HCT116 (cell line): ENCODE results near the gene SYTL2. TPM values are rescaled to one million over a fixed set of nuclear protein-coding genes. Genes with fewer than 3 reads are reported as not detected.

Experiments
- ATAC-seq: fragments of 200-7000 bp; cut with Tn5 transposase; 2 replicates; pipeline ENCODE4 v1.9.1; 2020; ENCODE audit warnings: mild to moderate bottlenecking, moderate library complexity
- BruUV-seq: library from RNA; stranded (reverse); fragments of 400-500 nt; replicated peaks from 2 replicates; lab custom pipeline; 2021; lab: Mats Ljungman, UMichigan
- CTCF ChIA-PET: fragments of 300-600 bp; sonication (Branson Sonifier 250); formaldehyde crosslinking; loops from one replicate; lab custom pipeline; 2021; ENCODE audit warnings: antibody characterized with exemption; lab: Charles Lee
- POLR2A ChIA-PET: fragments of 300-600, 350-600 bp; sonication (Branson Sonifier 250); formaldehyde crosslinking; loops from one replicate; lab custom pipeline; 2021; ENCODE audit warnings: antibody characterized with exemption; lab: Charles Lee
- RAD21 ChIA-PET, 2 experiments: fragments of 300-600 bp; sonication (Branson Sonifier 250); formaldehyde crosslinking; loops; one replicate each; lab custom pipeline; 2023; ENCODE audit warnings: low total read pairs in 2 of 2; ENCODE audit not compliant: uncharacterized antibody in 2 of 2, unreplicated experiment in 2 of 2, low non-redundant PET in 1 of 2; lab: Charles Lee
- DNase-seq: peaks from one replicate; pipeline ENCODE4 v3.0.0-alpha.2; 2010; ENCODE audit warnings: low read depth, low spot score
- H2AFZ ChIP-seq: fragments of 200-600 bp; shearing (Covaris generic), sonication (generic); 2 replicates; pipeline ENCODE4 v1.6.1; 2017; ENCODE audit warnings: low read depth, mixed run types, mixed read lengths, antibody characterized with exemption, low read length; ENCODE audit not compliant: poor library complexity, severe bottlenecking
- H3K27ac ChIP-seq: 2 replicates; pipeline ENCODE4 v1.5.1; 2012; ENCODE audit warnings: low read depth, low read length
- H3K27me3 ChIP-seq: fragments of 200-600 bp; sonication (generic); 2 replicates; pipeline ENCODE4 v1.6.1; 2016; ENCODE audit warnings: mixed run types, low read length, mixed read lengths; ENCODE audit not compliant: insufficient read depth
- H3K36me3 ChIP-seq, 2 experiments: fragments of 200-500 bp in 1 of 2; fragments of 200-600 bp in 1 of 2; sonication (Bioruptor generic) in 1 of 2; sonication (generic) in 1 of 2; 2 replicates each; pipeline versions ENCODE4 v1.5.1 to v1.6.1; 2014 to 2016; ENCODE audit warnings: low read length in 2 of 2, inconsistent platforms in 1 of 2, mixed read lengths in 1 of 2, mixed run types in 1 of 2; ENCODE audit not compliant: insufficient read depth in 2 of 2, control insufficient read depth in 1 of 2
- H3K4me1 ChIP-seq, 2 experiments: fragments of 200-600 bp in 1 of 2; sonication (generic) in 1 of 2; 2 replicates each; pipeline versions ENCODE4 v1.5.1 to v1.6.1; 2012 to 2017; ENCODE audit warnings: low read length in 2 of 2, inconsistent platforms in 1 of 2, mild to moderate bottlenecking in 1 of 2, mixed read lengths in 1 of 2, mixed run types in 1 of 2, moderate library complexity in 1 of 2; ENCODE audit not compliant: insufficient read depth in 2 of 2, control insufficient read depth in 1 of 2
- H3K4me2 ChIP-seq: fragments of 200-600 bp; sonication (generic); 2 replicates; pipeline ENCODE4 v1.6.1; 2017; ENCODE audit warnings: mixed run types, low read length, mixed read lengths
- H3K4me3 ChIP-seq, 2 experiments: fragments of 200-600 bp in 1 of 2; sonication (generic) in 1 of 2; replicated peaks in 1 of 2; 2 replicates each; pipeline ENCODE4 v1.5.1; 2011 to 2016; ENCODE audit warnings: low read length in 2 of 2, control low read depth in 1 of 2, low read depth in 1 of 2, mild to moderate bottlenecking in 1 of 2, mixed read lengths in 1 of 2, mixed run types in 1 of 2
- H3K79me2 ChIP-seq: fragments of 200-600 bp; sonication (generic); 2 replicates; pipeline ENCODE4 v1.6.1; 2017; ENCODE audit warnings: mild to moderate bottlenecking, mixed run types, low read length, moderate library complexity, mixed read lengths; ENCODE audit not compliant: insufficient read depth
- H3K9ac ChIP-seq: fragments of 200-600 bp; sonication (generic); 2 replicates; pipeline ENCODE4 v1.6.1; 2016; ENCODE audit warnings: low read length, mixed read lengths
- H3K9me2 ChIP-seq: fragments of 200-600 bp; sonication (generic), shearing (Covaris generic); 2 replicates; pipeline ENCODE4 v1.6.1; 2017; ENCODE audit warnings: mixed run types, mild to moderate bottlenecking, moderate library complexity; ENCODE audit not compliant: insufficient read depth
- H3K9me3 ChIP-seq, 2 experiments: fragments of 200-500 bp in 1 of 2; fragments of 200-600 bp in 1 of 2; sonication (Bioruptor generic) in 1 of 2; sonication (generic) in 1 of 2; 2 replicates each; pipeline ENCODE4 v1.6.1; 2014 to 2017; ENCODE audit warnings: low read length in 2 of 2, mixed read lengths in 2 of 2, inconsistent platforms in 1 of 2, low read depth in 1 of 2, mild to moderate bottlenecking in 1 of 2, mixed run types in 1 of 2, moderate library complexity in 1 of 2; ENCODE audit not compliant: control insufficient read depth in 1 of 2, insufficient read depth in 1 of 2
- H4K20me1 ChIP-seq: fragments of 200-600 bp; sonication (generic), shearing (Covaris generic); 2 replicates; pipeline ENCODE4 v1.6.1; 2017; ENCODE audit warnings: mixed run types, mild to moderate bottlenecking, moderate library complexity; ENCODE audit not compliant: insufficient read depth
- CBX3 ChIP-seq: IDR thresholded peaks from 2 replicates; pipeline ENCODE4 v1.6.1; 2012; ENCODE audit warnings: low read depth
- CEBPB ChIP-seq: IDR thresholded peaks from 2 replicates; pipeline ENCODE4 v1.6.1; 2012; ENCODE audit warnings: low read depth
- EGR1 ChIP-seq: IDR thresholded peaks from 2 replicates; pipeline ENCODE4 v1.6.1; 2012; ENCODE audit warnings: low read depth
- ELF1 ChIP-seq: IDR thresholded peaks from 2 replicates; pipeline ENCODE4 v1.6.1; 2012; ENCODE audit warnings: low read depth, borderline replicate concordance
- EZH2phosphoT487 ChIP-seq: fragments of 200-600 bp; IDR thresholded peaks from 2 replicates; pipeline ENCODE4 v1.6.1; 2018; ENCODE audit warnings: antibody characterized with exemption, borderline replicate concordance
- POLR2A ChIP-seq: IDR thresholded peaks from 2 replicates; pipeline ENCODE4 v1.7.0; 2011; ENCODE audit warnings: borderline replicate concordance; ENCODE audit not compliant: insufficient read depth, insufficient read length; ENCODE audit errors: extremely low read depth
- POLR2AphosphoS5 ChIP-seq: IDR thresholded peaks from 2 replicates; pipeline ENCODE4 v1.6.1; 2011; ENCODE audit warnings: mild to moderate bottlenecking, low read depth, low read length, moderate library complexity
- RAD21 ChIP-seq: IDR thresholded peaks from 2 replicates; pipeline ENCODE4 v1.6.1; 2012; ENCODE audit warnings: low read depth, mild to moderate bottlenecking
- SIN3A ChIP-seq: IDR thresholded peaks from 2 replicates; pipeline ENCODE4 v1.6.1; 2012; ENCODE audit warnings: low read depth
- SP1 ChIP-seq: IDR thresholded peaks from 2 replicates; pipeline ENCODE4 v1.6.1; 2012; ENCODE audit warnings: low read depth
- SRF ChIP-seq: IDR thresholded peaks from 2 replicates; pipeline ENCODE4 v1.6.1; 2012; ENCODE audit warnings: low read depth
- YY1 ChIP-seq: IDR thresholded peaks from 2 replicates; pipeline ENCODE4 v1.6.1; 2011; ENCODE audit warnings: low read length, low read depth, moderate library complexity, mild to moderate bottlenecking; ENCODE audit not compliant: insufficient replicate concordance; ENCODE audit errors: extremely low read depth
- intact Hi-C: fragments of 100-400 bp; cut with micrococcal nuclease; formaldehyde crosslinking; loops from 2 replicates; pipeline ENCODE4 v1.10.0; 2022
- total RNA-seq: library from RNA; stranded (reverse); gene quantifications from one replicate; pipeline ENCODE4 v1.2.1, GENCODE V29; 2021; ENCODE audit not compliant: unreplicated experiment
- TF ChIP-seq, protein P1 (sequence below): IDR thresholded peaks from 2 replicates; pipeline ENCODE4 v1.6.1; 2012
- TF ChIP-seq, protein P2 (sequence below): IDR thresholded peaks from 2 replicates; pipeline ENCODE4 v1.6.1; 2011; ENCODE audit warnings: mild to moderate bottlenecking, low read length, moderate library complexity; ENCODE audit not compliant: insufficient replicate concordance; ENCODE audit errors: extremely low read depth
- TF ChIP-seq, protein P3 (sequence below): IDR thresholded peaks from 2 replicates; pipeline ENCODE4 v1.6.1; 2012

The SYTL2 gene
- total RNA-seq, 1 experiment from 2014 or later: 12.6 TPM

DNA sequence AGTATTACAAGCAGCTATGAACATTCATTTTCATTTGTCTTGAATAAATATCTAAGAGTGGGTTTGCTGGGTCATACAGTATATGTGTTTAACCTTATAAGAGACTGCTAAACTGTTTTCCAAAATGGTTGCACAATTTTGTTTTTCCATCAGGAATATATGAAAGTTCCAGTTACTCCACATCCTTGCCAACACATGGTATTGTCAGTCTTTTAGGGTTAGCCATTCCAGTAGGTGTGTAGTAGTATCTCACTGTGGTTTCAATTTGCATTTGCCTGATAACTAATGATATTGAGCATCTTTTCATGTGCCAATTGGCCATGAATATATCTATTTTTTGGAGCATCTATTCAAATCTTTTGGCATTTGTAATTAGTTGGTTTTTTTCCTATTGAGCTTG is 36.5 kb upstream of the SYTL2 start:
- POLR2A ChIA-PET: no interaction called here
- intact Hi-C loops: no loop called here
- CTCF ChIA-PET: no interaction called here

DNA sequence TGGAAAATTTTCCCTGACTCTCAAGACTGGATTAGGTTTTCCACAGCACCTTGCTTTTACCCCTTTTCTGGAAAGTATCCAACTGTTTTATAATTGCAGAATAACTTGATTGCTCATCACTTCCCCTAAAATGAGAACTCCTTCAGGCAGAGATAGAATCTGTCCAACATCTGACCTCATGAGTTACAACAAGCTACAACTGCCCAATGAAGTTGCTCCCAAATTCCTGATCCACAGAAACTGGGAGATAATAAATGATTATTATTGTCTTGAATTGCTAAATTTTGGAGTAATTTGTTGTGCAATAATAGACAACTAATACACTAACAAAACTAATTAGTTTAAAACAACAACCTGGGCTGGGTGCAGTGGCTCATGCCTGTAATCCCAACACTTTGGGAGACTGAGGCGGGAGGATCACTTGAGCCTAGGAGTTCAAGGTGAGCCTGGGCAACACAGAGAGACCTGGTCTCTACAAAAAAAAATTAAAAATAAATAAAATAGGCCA is 34.2 kb upstream of the SYTL2 start:
- H3K9ac ChIP-seq: no peak overlapping the region
- no peaks in the 10 kb centered on the region for H3K79me2 ChIP-seq
- RAD21 ChIA-PET: no interaction called here
- BruUV-seq: no TSS peak
- peak overlapping the region; percentile 54 for H2AFZ ChIP-seq
- H4K20me1 ChIP-seq: no peaks in the 10 kb centered on the region
- DNase-seq (no peak), ATAC-seq (no peak)
- peak overlapping the region in 1 of 2 experiments; percentile 3; a peak in 1 of 4 replicates for H3K4me3 ChIP-seq
- no peaks in the 10 kb centered on the region for H3K27me3 ChIP-seq
- H3K4me1 ChIP-seq: peaks cover 13 to 22% of the 10 kb centered on the region in 2 experiments
- intact Hi-C loops: no loop called here
- peak overlapping the region; percentile 61 for H3K4me2 ChIP-seq
- no peaks in the 10 kb centered on the region for H3K9me2 ChIP-seq
- CTCF ChIA-PET: interaction anchor here (1.1 kb wide), 1 partner anchor 10 kb away, joined by 5 read pairs; the partner anchor contains the start of gene CCDC83
- peak overlapping the region; percentile 47 for H3K27ac ChIP-seq
- H3K9me3 ChIP-seq: no peaks in the 10 kb centered on the region
- POLR2A ChIA-PET: no interaction called here
- H3K36me3 ChIP-seq: no peaks in the 10 kb centered on the region
- TF ChIP-seq, protein P1, sequence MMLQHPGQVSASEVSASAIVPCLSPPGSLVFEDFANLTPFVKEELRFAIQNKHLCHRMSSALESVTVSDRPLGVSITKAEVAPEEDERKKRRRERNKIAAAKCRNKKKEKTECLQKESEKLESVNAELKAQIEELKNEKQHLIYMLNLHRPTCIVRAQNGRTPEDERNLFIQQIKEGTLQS: no peak
- TF ChIP-seq EZH2phosphoT487: no peak
- TF ChIP-seq, protein P2, sequence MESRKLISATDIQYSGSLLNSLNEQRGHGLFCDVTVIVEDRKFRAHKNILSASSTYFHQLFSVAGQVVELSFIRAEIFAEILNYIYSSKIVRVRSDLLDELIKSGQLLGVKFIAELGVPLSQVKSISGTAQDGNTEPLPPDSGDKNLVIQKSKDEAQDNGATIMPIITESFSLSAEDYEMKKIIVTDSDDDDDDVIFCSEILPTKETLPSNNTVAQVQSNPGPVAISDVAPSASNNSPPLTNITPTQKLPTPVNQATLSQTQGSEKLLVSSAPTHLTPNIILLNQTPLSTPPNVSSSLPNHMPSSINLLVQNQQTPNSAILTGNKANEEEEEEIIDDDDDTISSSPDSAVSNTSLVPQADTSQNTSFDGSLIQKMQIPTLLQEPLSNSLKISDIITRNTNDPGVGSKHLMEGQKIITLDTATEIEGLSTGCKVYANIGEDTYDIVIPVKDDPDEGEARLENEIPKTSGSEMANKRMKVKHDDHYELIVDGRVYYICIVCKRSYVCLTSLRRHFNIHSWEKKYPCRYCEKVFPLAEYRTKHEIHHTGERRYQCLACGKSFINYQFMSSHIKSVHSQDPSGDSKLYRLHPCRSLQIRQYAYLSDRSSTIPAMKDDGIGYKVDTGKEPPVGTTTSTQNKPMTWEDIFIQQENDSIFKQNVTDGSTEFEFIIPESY: no peak
- TF ChIP-seq RAD21: no peak

More for the DNA sequence above, 36.5 kb upstream of the SYTL2 start:
- H3K27ac ChIP-seq: no peak overlapping the region
- TF ChIP-seq POLR2A (no peak), YY1 (no peak), ELF1 (no peak), CEBPB (no peak), SIN3A (no peak), SP1 (no peak), CBX3 (no peak), SRF (no peak), EGR1 (no peak), RAD21 (no peak), POLR2AphosphoS5 (no peak)
- TF ChIP-seq, protein P1: no peak
- TF ChIP-seq, protein P3, sequence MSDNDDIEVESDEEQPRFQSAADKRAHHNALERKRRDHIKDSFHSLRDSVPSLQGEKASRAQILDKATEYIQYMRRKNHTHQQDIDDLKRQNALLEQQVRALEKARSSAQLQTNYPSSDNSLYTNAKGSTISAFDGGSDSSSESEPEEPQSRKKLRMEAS: no peak
- no peaks in the 10 kb centered on the region for H3K9me3 ChIP-seq
- RAD21 ChIA-PET: no interaction called here
- ATAC-seq: no peak
- H3K9ac ChIP-seq: no peak overlapping the region
- H3K4me1 ChIP-seq: peaks cover 13 to 22% of the 10 kb centered on the region in 2 experiments
- DNase-seq: no peak
- H2AFZ ChIP-seq: no peak overlapping the region
- H3K4me3 ChIP-seq: no peak overlapping the region
- H4K20me1 ChIP-seq: no peaks in the 10 kb centered on the region
- no peaks in the 10 kb centered on the region for H3K9me2 ChIP-seq
- H3K27me3 ChIP-seq: no peaks in the 10 kb centered on the region
- H3K36me3 ChIP-seq: no peaks in the 10 kb centered on the region
- BruUV-seq: no TSS peak
- no peaks in the 10 kb centered on the region for H3K79me2 ChIP-seq
- H3K4me2 ChIP-seq: no peak overlapping the region
